ENCODE data around the gene ACTBL2. TPM values are rescaled to one million over a fixed set of nuclear protein-coding genes. Genes with fewer than 3 reads are reported as not detected.

The ACTBL2 gene
- total and polyA plus RNA-seq, 2 of the 13 experiments (the other 11 are each of a cell fraction or from before 2014, with no cell fraction given), result not detected

- no TSS peak for BruUV-seq (replicated peaks)
- Histone ChIP-seq H3K27ac (ENCODE audit: extremely low read length, insufficient read depth, low read length) (no peak overlapping the region), H3K4me2 (ENCODE audit: low read depth, low read length) (no peak overlapping the region), H3K9ac (ENCODE audit: insufficient read depth, low read depth, low read length) (no peak overlapping the region), H3K79me2 (ENCODE audit: insufficient read depth, low read length) (no peaks in the 10 kb centered on the region), H2AFZ (ENCODE audit: low read length) (no peak overlapping the region), H3K4me1 (ENCODE audit: insufficient read depth, low read length) (no peaks in the 10 kb centered on the region), H3K36me3 (replicated peaks in 1 of 2; ENCODE audit: control insufficient read depth in 1 of 2, insufficient read depth in 2 of 2, low read length in 2 of 2) (no peaks in the 10 kb centered on the region), H4K20me1 (ENCODE audit: insufficient read depth, low read length) (no peaks in the 10 kb centered on the region), H3K4me3 (replicated peaks in 1 of 3; ENCODE audit: insufficient read depth in 1 of 3, low read depth in 2 of 3, low read length in 3 of 3) (no peak overlapping the region), H3K9me3 (ENCODE audit: low read length) (no peaks in the 10 kb centered on the region), H3K27me3 (ENCODE audit: control insufficient read depth in 1 of 2, insufficient read depth in 2 of 2, low read length in 2 of 2) (no peaks in the 10 kb centered on the region; a peak in 1 of 5 replicates)
- DNase-seq (ENCODE audit: low spot score) (no peak), FAIRE-seq (no peak), ATAC-seq (no peak)
- 29% methylated on average over 4 of the region's 5 CpGs for WGBS (ENCODE audit: low lambda C conversion rate)
- no peak for TF ChIP-seq ZNF513 (CRISPR knock-in tag; conservative IDR thresholded peaks at IDR 0.05)
- peak; percentile 64; the same call in 1 of the 2 replicates for TF ChIP-seq USF2 (IDR thresholded peaks at IDR 0.05; ENCODE audit: low read depth, low read length)
- no peak for TF ChIP-seq USF2 (CRISPR knock-in tag; IDR thresholded peaks at IDR 0.05; ENCODE audit: borderline replicate concordance)
- TF ChIP-seq ZNF496 (CRISPR knock-in tag; IDR thresholded peaks at IDR 0.05; ENCODE audit: insufficient replicate concordance), result no peak
- no peak for TF ChIP-seq ZBTB34 (CRISPR knock-in tag; IDR thresholded peaks at IDR 0.05)
- peak; percentile 77; the same call in 1 of the 2 replicates for TF ChIP-seq RAD51 (IDR thresholded peaks at IDR 0.05; ENCODE audit: borderline replicate concordance)
- TF ChIP-seq ZMAT3 (CRISPR knock-in tag; conservative IDR thresholded peaks at IDR 0.05), result no peak
- TF ChIP-seq ZNF557 (CRISPR knock-in tag; IDR thresholded peaks at IDR 0.05), result no peak
- ChIA-PET POLR2A (no interaction called here), CTCF (ENCODE audit: low intra/inter-chr PET ratio, low total read pairs) (no interaction called here)
- in situ Hi-C loops (cut with HindIII; ENCODE audit: extremely low pct_ligation_motif_present, low pct_unique_long_range_greater_than_20kb) (loop anchor here (25.0 kb wide), 1 partner anchor 958 kb away; the partner anchor contains the start of gene PLK2), intact Hi-C loops (cut with micrococcal nuclease; ENCODE audit: unreplicated experiment) (no loop called here)
Observed at GRCh38 chr5:57504357-57504756, 21.7 kb upstream of the ACTBL2 start.

Data from HepG2 (cell line).